Activated CD8-positive, alpha-beta memory T cell treated with anti-CD3 and anti-CD28 coated beads for 4 hours (primary cell): ENCODE data around the gene ADAMTS12.
"Not testable (repeated sequence)": the region's sequence is repeated elsewhere in the genome, so short reads cannot be mapped to it uniquely, and the experiment has no call there.

Experiments
- DNase-seq, 2 donors: peaks; one replicate each; pipeline ENCODE4 v3.0.0-alpha.2; 2020; ENCODE audit warnings: low read depth in 2 of 2

Gene ADAMTS12

GRCh38 chr5:33903118-33903517 is 11.3 kb upstream of the ADAMTS12 start:
- DNase-seq: no peak

DNA sequence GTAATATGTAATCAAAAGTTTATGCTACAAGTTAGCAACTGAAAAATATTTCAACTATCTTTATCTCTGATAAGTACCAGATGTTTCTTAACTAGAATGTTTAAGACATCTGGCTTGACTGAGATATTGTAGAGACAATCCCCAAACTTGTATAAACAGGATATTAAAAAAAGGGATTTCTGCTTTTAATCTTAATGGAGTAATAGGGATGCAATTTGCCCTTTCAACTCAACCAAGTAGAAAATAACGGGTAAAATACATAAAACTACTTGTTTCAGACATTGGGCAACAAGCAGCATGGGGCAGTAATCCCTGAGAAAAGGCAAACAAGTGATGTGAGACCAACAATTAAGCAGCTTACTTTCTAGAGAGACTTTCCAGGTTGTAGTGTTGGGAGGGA is 9.4 kb upstream of the ADAMTS12 start:
- DNase-seq: no peak

GRCh38 chr5:33894566-33894965 is 2.8 kb upstream of the ADAMTS12 start:
- no peak for DNase-seq

GRCh38 chr5:33892620-33893137 is 889 bp upstream of the ADAMTS12 start:
- DNase-seq: no peak

DNA sequence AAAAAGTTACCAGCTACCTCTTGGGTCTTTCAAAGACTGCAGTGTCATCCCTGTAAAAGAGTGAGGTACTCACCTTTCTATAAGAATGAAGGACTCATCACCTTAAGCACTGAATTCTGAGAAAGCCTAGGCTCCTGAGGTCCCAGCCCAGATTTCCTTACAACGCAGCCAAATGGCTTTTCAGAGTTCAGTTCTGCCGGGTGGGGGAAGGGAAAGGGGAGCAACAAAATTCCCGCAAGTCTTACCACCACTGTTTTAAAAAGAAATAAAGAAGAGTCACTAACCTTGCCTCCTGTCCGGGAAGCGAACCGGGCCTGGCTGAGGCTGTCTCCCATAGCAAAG is 373 bp downstream of the ADAMTS12 start:
- DNase-seq: no peak

DNA sequence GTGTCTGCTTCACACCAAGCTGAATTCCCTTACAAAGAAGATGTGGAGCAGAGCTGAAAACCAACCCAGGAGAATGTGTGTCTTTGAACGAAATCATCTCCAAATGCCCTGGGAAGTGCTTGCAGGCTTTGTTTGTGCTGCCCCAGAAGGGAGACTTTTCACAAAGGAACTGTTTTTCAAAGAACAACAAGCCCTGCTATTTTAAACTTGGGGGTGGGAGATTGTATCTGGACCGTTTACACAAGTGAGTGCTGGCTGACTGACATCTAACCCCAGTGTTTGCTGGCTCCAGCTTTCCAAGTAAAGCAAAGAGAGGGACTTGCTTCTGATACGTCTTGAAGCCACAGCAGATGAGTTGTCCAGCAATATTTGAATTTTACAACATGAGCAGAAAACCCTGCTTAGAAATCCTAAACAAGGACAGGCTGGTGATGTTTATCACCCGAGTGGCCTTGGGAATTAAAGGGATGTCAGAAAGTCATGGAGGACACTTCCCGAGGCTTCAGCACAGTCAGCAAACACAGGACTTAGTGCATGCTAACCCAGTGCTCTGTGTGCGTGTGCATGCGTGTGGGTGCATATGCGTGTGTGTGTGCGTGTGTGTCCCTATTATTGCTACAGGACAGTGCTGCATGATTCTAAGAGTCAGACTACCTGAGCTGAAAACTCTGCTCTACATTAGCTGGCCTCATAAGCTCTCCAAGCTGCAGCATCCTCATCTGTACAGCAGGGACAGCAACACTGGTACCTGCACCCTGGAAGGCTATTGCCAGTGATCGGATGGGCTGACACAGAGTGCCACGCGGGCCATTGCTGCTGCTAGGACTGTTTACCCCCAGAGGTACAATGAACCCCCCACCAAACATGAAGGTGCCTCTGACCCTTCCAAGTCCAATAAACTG is 1.4 kb downstream of the ADAMTS12 start:
- DNase-seq: no peak

DNA sequence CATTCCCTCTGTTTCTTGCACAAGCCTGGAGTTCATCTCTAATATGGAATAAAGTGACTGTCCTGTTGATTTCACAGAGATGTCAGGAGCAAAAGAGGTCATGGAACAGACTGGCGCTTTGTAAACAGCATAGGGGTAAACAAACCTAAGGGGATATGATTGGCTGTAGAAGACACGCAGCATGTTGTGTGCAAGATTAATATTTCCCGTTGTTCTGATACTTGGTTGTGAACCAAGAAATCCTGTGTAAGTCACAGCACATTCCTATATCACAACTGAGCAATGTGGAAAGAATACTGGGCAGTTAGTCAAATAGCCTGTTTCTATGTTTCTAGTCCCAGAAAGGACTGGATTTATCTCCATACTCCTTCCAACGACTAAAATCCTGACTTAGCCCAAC is 3.2 kb downstream of the ADAMTS12 start:
- no peak for DNase-seq

GRCh38 chr5:33887268-33887667 is 4.5 kb downstream of the ADAMTS12 start:
- no peak for DNase-seq

DNA sequence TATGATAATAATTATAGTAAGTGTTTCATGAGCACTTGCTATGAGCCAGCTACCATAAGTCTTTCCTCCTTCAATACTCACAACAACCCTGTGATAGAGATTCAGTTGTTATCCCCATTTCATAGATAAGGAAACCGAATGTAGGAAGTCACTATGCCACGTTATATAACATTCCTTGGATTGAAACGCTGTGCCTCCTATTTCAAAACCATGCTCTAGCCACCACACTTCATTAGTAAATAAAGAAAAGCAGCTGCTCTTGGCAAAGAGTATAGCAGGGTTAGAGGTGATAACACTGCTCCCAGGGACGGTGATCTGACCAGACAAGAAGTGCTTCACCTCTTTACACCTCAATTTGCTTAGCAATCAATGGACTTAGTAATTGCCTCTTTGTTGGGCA is 5.5 kb downstream of the ADAMTS12 start:
- no peak for DNase-seq

DNA sequence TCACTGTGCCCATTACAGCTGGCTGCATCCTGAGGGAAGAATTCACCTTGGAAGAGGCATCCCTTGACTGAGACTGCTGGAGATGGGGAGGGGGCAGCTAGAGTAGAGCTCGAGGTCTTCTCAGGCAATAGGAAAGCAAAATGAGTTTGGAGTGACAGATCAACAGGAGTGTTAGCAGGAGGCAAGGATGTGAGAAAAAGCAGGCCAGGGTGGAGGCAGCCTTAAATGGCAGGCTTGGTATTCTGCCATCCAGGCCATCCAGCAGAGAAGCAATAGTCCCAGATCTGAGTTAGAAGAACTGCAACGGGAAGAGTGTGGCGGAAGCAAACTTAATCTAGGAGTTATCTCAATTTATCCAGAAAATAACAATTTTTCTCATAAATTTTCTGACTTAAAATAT is 6.1 kb downstream of the ADAMTS12 start:
- no peak for DNase-seq

DNA sequence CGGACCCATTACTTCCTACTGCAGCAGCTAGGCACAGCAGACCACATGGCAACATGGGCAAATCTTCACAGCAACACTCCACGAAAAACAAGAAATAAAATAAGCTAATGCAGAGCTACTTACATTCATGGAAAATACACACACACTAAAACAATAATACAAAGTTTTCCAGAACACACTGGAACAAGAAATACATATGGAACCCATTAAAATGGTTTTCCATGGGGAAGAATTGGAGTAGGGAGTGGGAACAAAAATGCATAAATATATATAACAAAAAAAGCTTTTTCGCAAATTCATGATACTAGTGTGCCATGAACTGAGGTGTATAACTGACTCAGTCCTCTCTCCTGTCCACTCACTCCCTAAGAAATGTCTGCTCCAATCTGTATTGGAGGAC is 8.3 kb downstream of the ADAMTS12 start:
- no peak for DNase-seq

DNA sequence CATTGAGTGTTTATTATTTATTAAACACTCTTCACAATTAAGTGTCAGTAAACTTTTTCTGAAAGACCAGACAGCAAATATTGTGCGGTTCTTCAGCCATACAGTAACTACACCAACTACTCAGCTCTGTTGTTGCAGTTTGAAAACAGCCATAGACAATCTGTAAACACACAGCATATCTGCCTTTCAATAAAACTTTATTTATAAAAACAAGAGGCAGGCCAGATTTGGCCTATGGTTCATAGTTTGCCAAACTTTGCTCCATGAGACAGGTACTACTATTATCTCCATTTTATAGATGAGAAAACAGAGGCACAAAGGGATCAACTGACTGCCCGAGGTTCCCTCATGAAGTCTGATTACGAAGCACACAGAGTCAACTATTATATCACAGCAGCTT is 11.5 kb downstream of the ADAMTS12 start:
- DNase-seq: no peak

GRCh38 chr5:33877449-33877848 is 14.3 kb downstream of the ADAMTS12 start:
- no peak for DNase-seq

DNA sequence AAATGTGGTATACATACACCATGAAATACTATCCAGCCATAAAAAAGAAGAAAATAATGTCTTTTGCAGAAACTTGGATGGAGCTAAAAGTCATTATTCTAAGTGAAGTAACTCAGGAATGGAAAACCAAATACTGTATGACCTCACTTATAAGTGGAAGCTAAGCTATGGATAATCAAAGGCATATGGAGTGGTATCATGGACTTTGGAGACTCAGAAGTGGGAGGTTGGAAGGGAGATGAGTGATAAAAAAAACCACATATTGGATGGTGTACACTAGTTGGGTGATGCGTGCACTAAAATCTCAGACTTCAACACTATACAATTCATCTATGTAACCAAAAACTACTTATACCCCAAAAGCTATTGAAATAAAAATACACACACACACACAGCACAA is 24.5 kb downstream of the ADAMTS12 start:
- DNase-seq: no peak

DNA sequence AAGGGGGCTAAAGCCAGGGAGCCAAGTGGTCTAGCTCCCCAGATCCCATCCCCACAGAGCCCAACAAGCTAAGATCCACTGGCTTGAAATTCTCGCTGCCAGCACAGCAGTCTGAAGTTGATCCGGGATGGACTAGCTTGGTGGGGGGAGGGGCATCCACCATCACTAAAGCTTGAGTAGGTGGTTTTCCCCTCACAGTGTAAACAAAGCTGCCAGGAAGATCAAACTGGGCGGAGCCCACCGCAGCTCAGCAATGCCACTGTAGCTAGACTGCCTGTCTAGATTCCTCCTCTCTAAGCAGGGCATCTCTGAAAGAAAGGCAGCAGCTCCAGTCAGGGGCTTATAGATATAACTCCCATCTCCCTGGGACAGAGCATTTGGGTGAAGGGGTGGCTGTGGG is 32.6 kb downstream of the ADAMTS12 start:
- not testable (repeated sequence) for DNase-seq

- no peak for DNase-seq
Measured at GRCh38 chr5:33857037-33857436, 34.8 kb downstream of the ADAMTS12 start.

GRCh38 chr5:33855396-33855795 is 36.4 kb downstream of the ADAMTS12 start:
- DNase-seq: no peak

- no peak for DNase-seq
Measured at GRCh38 chr5:33854733-33855151, 37.0 kb downstream of the ADAMTS12 start.

GRCh38 chr5:33852837-33853236 is 39.0 kb downstream of the ADAMTS12 start:
- no peak for DNase-seq

DNA sequence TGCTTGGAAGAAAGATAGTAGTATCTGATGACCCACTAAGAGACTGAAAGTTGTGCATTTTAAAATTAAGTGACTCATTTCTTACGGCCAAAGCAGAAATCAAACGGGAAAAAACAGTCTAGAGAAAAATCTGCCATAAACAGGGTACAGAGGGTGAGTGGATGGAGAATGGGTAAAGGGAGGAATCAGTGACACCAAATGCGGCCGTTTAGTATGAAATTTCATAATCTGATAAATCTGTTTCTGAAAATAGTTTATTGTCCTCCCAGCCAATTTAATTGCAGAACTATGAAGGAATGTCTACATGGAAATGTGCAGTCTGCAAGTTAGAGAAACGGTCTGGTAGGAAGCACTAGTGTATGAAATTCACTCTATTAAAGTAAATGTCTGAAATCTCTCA is 39.5 kb downstream of the ADAMTS12 start:
- DNase-seq: no peak

DNA sequence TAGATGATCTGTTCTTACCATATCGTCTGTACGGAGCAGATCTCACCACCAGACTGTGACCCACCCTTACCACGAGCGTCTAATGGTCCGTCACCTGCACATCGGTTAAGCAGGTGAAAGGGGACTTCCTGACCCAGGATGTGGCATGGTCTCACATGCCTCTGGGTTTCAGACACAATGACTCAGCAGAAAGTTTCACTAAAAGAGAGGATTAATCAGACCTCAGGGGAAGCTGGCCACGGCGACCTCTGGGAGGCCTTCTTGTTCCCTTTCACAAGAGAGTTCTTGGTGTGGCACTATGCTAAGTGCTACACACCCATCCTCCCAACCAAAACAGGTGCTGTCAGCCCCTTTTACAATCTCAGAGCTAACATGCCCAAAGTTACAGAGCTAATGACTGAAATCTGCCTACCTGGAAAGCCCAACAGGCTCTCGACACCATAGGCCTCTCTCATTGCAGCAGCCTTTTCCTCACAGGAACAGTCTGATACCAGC is 41.6 kb downstream of the ADAMTS12 start:
- no peak for DNase-seq

- DNase-seq: no peak
Measured at GRCh38 chr5:33848554-33848953, 43.2 kb downstream of the ADAMTS12 start.

GRCh38 chr5:33846851-33847250 is 44.9 kb downstream of the ADAMTS12 start:
- DNase-seq: no peak

GRCh38 chr5:33843579-33843978 is 48.2 kb downstream of the ADAMTS12 start:
- no peak for DNase-seq
